Measurements from ENCODE around the gene FARP1.

The FARP1 gene

GRCh38 chr13:98204546-98204945 lies 61.7 kb downstream of the FARP1 start:
- no peak for TF ChIP-seq CTCF (IDR thresholded peaks at IDR 0.05; ENCODE audit: low read length, missing control alignments)
- no peak for DNase-seq (ENCODE audit: low read depth)
- no peak overlapping the region for H3K4me3 ChIP-seq (replicated peaks; ENCODE audit: low read depth, low read length)

- no peak for TF ChIP-seq CTCF (IDR thresholded peaks at IDR 0.05; ENCODE audit: low read length, missing control alignments)
- peak; percentile 78 for DNase-seq (ENCODE audit: low read depth)
- no peak overlapping the region for H3K4me3 ChIP-seq (replicated peaks; ENCODE audit: low read depth, low read length)
Observed at GRCh38 chr13:98206946-98207345, 64.1 kb downstream of the FARP1 start.

- no peak for TF ChIP-seq CTCF (IDR thresholded peaks at IDR 0.05; ENCODE audit: low read length, missing control alignments)
- DNase-seq (ENCODE audit: low read depth) = no peak
- H3K4me3 ChIP-seq (replicated peaks; ENCODE audit: low read depth, low read length) = no peak overlapping the region
Observed at GRCh38 chr13:98207416-98207815, 64.5 kb downstream of the FARP1 start.

- H3K4me3 ChIP-seq (replicated peaks; ENCODE audit: low read depth, low read length) = no peak overlapping the region
- TF ChIP-seq CTCF (IDR thresholded peaks at IDR 0.05; ENCODE audit: low read length, missing control alignments) = no peak
- no peak for DNase-seq (ENCODE audit: low read depth)
Observed at GRCh38 chr13:98208606-98209005, 65.7 kb downstream of the FARP1 start.

- TF ChIP-seq CTCF (IDR thresholded peaks at IDR 0.05; ENCODE audit: low read length, missing control alignments) = no peak
- DNase-seq (ENCODE audit: low read depth) = no peak
- no peak overlapping the region for H3K4me3 ChIP-seq (replicated peaks; ENCODE audit: low read depth, low read length)
Observed at GRCh38 chr13:98212763-98213162, 69.9 kb downstream of the FARP1 start.

GRCh38 chr13:98213354-98213753 lies 70.5 kb downstream of the FARP1 start:
- TF ChIP-seq CTCF (IDR thresholded peaks at IDR 0.05; ENCODE audit: low read length, missing control alignments) = no peak
- DNase-seq (ENCODE audit: low read depth) = no peak
- H3K4me3 ChIP-seq (replicated peaks; ENCODE audit: low read depth, low read length) = no peak overlapping the region

- no peak for TF ChIP-seq CTCF (IDR thresholded peaks at IDR 0.05; ENCODE audit: low read length, missing control alignments)
- H3K4me3 ChIP-seq (replicated peaks; ENCODE audit: low read depth, low read length) = no peak overlapping the region
- DNase-seq (ENCODE audit: low read depth) = peak; percentile 50
Observed at GRCh38 chr13:98214008-98214643, 71.2 kb downstream of the FARP1 start.
